Naive thymus-derived CD8-positive, alpha-beta T cell (primary cell): ENCODE results near the gene CRTAC1. TPM values are rescaled to one million over a fixed set of nuclear protein-coding genes. Genes with fewer than 3 reads are reported as not detected.

Source experiments
- ATAC-seq, 2 donors: fragments of 150-1000 bp; cut with Tn5 transposase in 1 of 2; sonication (Bioruptor Pico), chemical (Tn5 transposase) in 1 of 2; 1 replicate in 1 of 2; 2 replicates in 1 of 2; pipeline ENCODE4 v1.10.0; 2021; ENCODE audit warnings: mild to moderate bottlenecking in 2 of 2, moderate library complexity in 2 of 2
- POLR2A ChIA-PET: fragments of 350-600 bp; sonication (Branson Sonifier 250); formaldehyde crosslinking; loops from one replicate; lab custom pipeline; 2021; ENCODE audit warnings: antibody characterized with exemption; lab: Charles Lee
- DNase-seq, 10 donors: peaks; one replicate each; pipeline versions ENCODE4 v3.0.0 to v3.0.0-alpha.2; 2020 to 2022
- H3K27ac Mint-ChIP-seq, 10 donors: one replicate each; pipeline ENCODE4 v1.8.0; 2020 to 2022; ENCODE audit warnings: mild to moderate bottlenecking in 10 of 10, mixed read lengths in 10 of 10, moderate library complexity in 4 of 10, inconsistent platforms in 1 of 10
- H3K27me3 Mint-ChIP-seq, 5 donors: one replicate each; pipeline ENCODE4 v1.8.0; 2021 to 2022; ENCODE audit warnings: mixed read lengths in 5 of 5
- H3K36me3 Mint-ChIP-seq, 3 donors: one replicate each; pipeline ENCODE4 v1.8.0; 2020 to 2022; ENCODE audit warnings: mixed read lengths in 3 of 3, mild to moderate bottlenecking in 2 of 3, inconsistent platforms in 1 of 3
- H3K4me1 Mint-ChIP-seq, 4 donors: one replicate each; pipeline ENCODE4 v1.8.0; 2021 to 2022; ENCODE audit warnings: mixed read lengths in 4 of 4
- H3K4me3 Mint-ChIP-seq, 10 donors: one replicate each; pipeline ENCODE4 v1.8.0; 2020 to 2022; ENCODE audit warnings: mild to moderate bottlenecking in 10 of 10, mixed read lengths in 10 of 10, moderate library complexity in 6 of 10, inconsistent platforms in 1 of 10
- H3K9me3 Mint-ChIP-seq, 9 donors: one replicate each; pipeline ENCODE4 v1.8.0; 2020 to 2022; ENCODE audit warnings: mixed read lengths in 9 of 9, mild to moderate bottlenecking in 3 of 9, inconsistent platforms in 1 of 9, moderate library complexity in 1 of 9
- polyA plus RNA-seq, 3 donors: library from polyadenylated mRNA; unstranded; fragments of 300-500 nt; fragmentation: Illumina TruSeq; gene quantifications; one replicate each; pipeline ENCODE4 v1.2.3, GENCODE V29; 2021
- total RNA-seq, 8 experiments: library from RNA in 2 of 8; stranded (reverse) in 2 of 8; gene quantifications; one replicate each; pipeline ENCODE4 v1.2.3 and lab custom pipeline; 2021 to 2026

CRTAC1 gene
- total and polyA plus RNA-seq, 5 experiments from 2014 or later = not detected

- Mint-ChIP-seq H3K9me3 (no peaks in the 10 kb centered on the region), H3K36me3 (no peaks in the 10 kb centered on the region), H3K4me1 (no peaks in the 10 kb centered on the region), H3K27me3 (peaks cover 0 to 17% (median 8%) of the 10 kb centered on the region in 5 donors), H3K27ac (no peak overlapping the region), H3K4me3 (no peak overlapping the region)
- POLR2A ChIA-PET = no interaction called here
- no peak for ATAC-seq
- DNase-seq = no peak
Observed at GRCh38 chr10:97896756-97897358, 133.6 kb downstream of the CRTAC1 start.

- no peak overlapping the region for H3K4me3 Mint-ChIP-seq
- H3K36me3 Mint-ChIP-seq = no peaks in the 10 kb centered on the region
- POLR2A ChIA-PET = no interaction called here
Observed at GRCh38 chr10:97895915-97896314, 134.5 kb downstream of the CRTAC1 start.

GRCh38 chr10:97895084-97895483 lies 135.3 kb downstream of the CRTAC1 start:
- Mint-ChIP-seq H3K9me3 (no peaks in the 10 kb centered on the region), H3K4me3 (no peak overlapping the region), H3K27me3 (peaks cover 0 to 17% (median 5%) of the 10 kb centered on the region in 5 donors), H3K36me3 (no peaks in the 10 kb centered on the region), H3K4me1 (no peaks in the 10 kb centered on the region), H3K27ac (no peak overlapping the region)
- POLR2A ChIA-PET = no interaction called here
- ATAC-seq (no peak), DNase-seq (peak in 1 of 10 donors; percentile 52)

More at GRCh38 chr10:97895915-97896314, 134.5 kb downstream of the CRTAC1 start:
- no peaks in the 10 kb centered on the region for H3K9me3 Mint-ChIP-seq
- DNase-seq (no peak), ATAC-seq (no peak)
- peaks cover 0 to 17% (median 5%) of the 10 kb centered on the region in 5 donors for H3K27me3 Mint-ChIP-seq
- H3K27ac Mint-ChIP-seq = no peak overlapping the region
- H3K4me1 Mint-ChIP-seq = no peaks in the 10 kb centered on the region

- peaks cover 0 to 17% (median 5%) of the 10 kb centered on the region in 5 donors for H3K27me3 Mint-ChIP-seq
- no peaks in the 10 kb centered on the region for H3K4me1 Mint-ChIP-seq
- no peaks in the 10 kb centered on the region for H3K9me3 Mint-ChIP-seq
- no peak for DNase-seq
- no peaks in the 10 kb centered on the region for H3K36me3 Mint-ChIP-seq
- H3K4me3 Mint-ChIP-seq = no peak overlapping the region
- H3K27ac Mint-ChIP-seq = no peak overlapping the region
- POLR2A ChIA-PET = interaction anchor here (0.6 kb wide), 1 partner anchor 160 kb away, joined by 3 read pairs; no protein-coding TSS in a partner anchor
- no peak for ATAC-seq
Observed at GRCh38 chr10:97894092-97894491, 136.3 kb downstream of the CRTAC1 start.

- Mint-ChIP-seq H3K27ac (no peak overlapping the region), H3K9me3 (no peaks in the 10 kb centered on the region), H3K36me3 (no peaks in the 10 kb centered on the region), H3K27me3 (peaks cover 0 to 17% (median 5%) of the 10 kb centered on the region in 5 donors), H3K4me3 (no peak overlapping the region), H3K4me1 (peaks cover 0 to 10% (median 0%) of the 10 kb centered on the region in 4 donors)
- POLR2A ChIA-PET = no interaction called here
- DNase-seq (no peak), ATAC-seq (no peak)
Observed at GRCh38 chr10:97892939-97893338, 137.5 kb downstream of the CRTAC1 start.

- Mint-ChIP-seq H3K4me1 (peaks cover 0 to 11% (median 0%) of the 10 kb centered on the region in 4 donors), H3K4me3 (no peak overlapping the region), H3K36me3 (no peaks in the 10 kb centered on the region), H3K27me3 (peaks cover 0 to 17% (median 5%) of the 10 kb centered on the region in 5 donors), H3K9me3 (no peaks in the 10 kb centered on the region), H3K27ac (no peak overlapping the region)
- ATAC-seq (no peak), DNase-seq (no peak)
- POLR2A ChIA-PET = no interaction called here
Observed at GRCh38 chr10:97892506-97892905, 137.9 kb downstream of the CRTAC1 start.

- ATAC-seq = no peak
Observed at GRCh38 chr10:97891497-97892167, 138.8 kb downstream of the CRTAC1 start.

GRCh38 chr10:97889461-97890265 lies 140.8 kb downstream of the CRTAC1 start:
- H3K4me3 Mint-ChIP-seq = peak overlapping the region in 1 of 10 donors; percentile 31
- POLR2A ChIA-PET = interaction anchor here (0.6 kb wide), 1 partner anchor 59 kb away, joined by 3 read pairs; no protein-coding TSS in a partner anchor
- H3K9me3 Mint-ChIP-seq = no peaks in the 10 kb centered on the region
- no peak for ATAC-seq
- peak in 2 of 10 donors; percentile 30 to 75 for DNase-seq
- no peaks in the 10 kb centered on the region for H3K36me3 Mint-ChIP-seq
- peak overlapping the region in 1 of 10 donors; percentile 40 for H3K27ac Mint-ChIP-seq
- peaks cover 0 to 6% (median 3%) of the 10 kb centered on the region in 5 donors for H3K27me3 Mint-ChIP-seq
- peaks cover 0 to 11% (median 0%) of the 10 kb centered on the region in 4 donors for H3K4me1 Mint-ChIP-seq

More at GRCh38 chr10:97891497-97892167, 138.8 kb downstream of the CRTAC1 start:
- H3K27me3 Mint-ChIP-seq = peaks cover 0 to 17% (median 5%) of the 10 kb centered on the region in 5 donors
- POLR2A ChIA-PET = no interaction called here
- H3K4me3 Mint-ChIP-seq = peak overlapping the region in 1 of 10 donors; percentile 16
- peaks cover 0 to 11% (median 0%) of the 10 kb centered on the region in 4 donors for H3K4me1 Mint-ChIP-seq
- H3K9me3 Mint-ChIP-seq = no peaks in the 10 kb centered on the region
- DNase-seq = peak in 1 of 10 donors; percentile 52
- peak overlapping the region in 2 of 10 donors; percentile 1 to 52 for H3K27ac Mint-ChIP-seq
- H3K36me3 Mint-ChIP-seq = no peaks in the 10 kb centered on the region

- H3K9me3 Mint-ChIP-seq = no peaks in the 10 kb centered on the region
- H3K27ac Mint-ChIP-seq = no peak overlapping the region
- peak in 1 of 10 donors; percentile 38 for DNase-seq
- H3K4me1 Mint-ChIP-seq = peaks cover 0 to 11% (median 0%) of the 10 kb centered on the region in 4 donors
- peaks cover 0 to 6% (median 2%) of the 10 kb centered on the region in 5 donors for H3K27me3 Mint-ChIP-seq
- H3K36me3 Mint-ChIP-seq = no peaks in the 10 kb centered on the region
- POLR2A ChIA-PET = no interaction called here
- H3K4me3 Mint-ChIP-seq = peak overlapping the region in 1 of 10 donors; percentile 31
- no peak for ATAC-seq
Observed at GRCh38 chr10:97888641-97889262, 141.7 kb downstream of the CRTAC1 start.

GRCh38 chr10:97888134-97888533 lies 142.3 kb downstream of the CRTAC1 start:
- POLR2A ChIA-PET = no interaction called here
- Mint-ChIP-seq H3K4me3 (peak overlapping the region in 1 of 10 donors; percentile 0), H3K27me3 (peaks cover 0 to 6% (median 0%) of the 10 kb centered on the region in 5 donors), H3K9me3 (no peaks in the 10 kb centered on the region), H3K27ac (no peak overlapping the region), H3K4me1 (peaks cover 0 to 11% (median 0%) of the 10 kb centered on the region in 4 donors), H3K36me3 (no peaks in the 10 kb centered on the region)
- ATAC-seq = no peak
- DNase-seq = peak in 1 of 10 donors; percentile 22

- no peaks in the 10 kb centered on the region for H3K36me3 Mint-ChIP-seq
- POLR2A ChIA-PET = interaction anchor here (1.0 kb wide), 1 partner anchor 204 kb away, joined by 3 read pairs; no protein-coding TSS in a partner anchor
- ATAC-seq (no peak), DNase-seq (peak in 1 of 10 donors; percentile 22)
- H3K27ac Mint-ChIP-seq = no peak overlapping the region
- peaks cover 0 to 11% (median 1%) of the 10 kb centered on the region in 4 donors for H3K4me1 Mint-ChIP-seq
- H3K9me3 Mint-ChIP-seq = no peaks in the 10 kb centered on the region
- H3K4me3 Mint-ChIP-seq = no peak overlapping the region
- H3K27me3 Mint-ChIP-seq = peaks cover 0 to 6% (median 0%) of the 10 kb centered on the region in 5 donors
Observed at GRCh38 chr10:97887399-97887798, 143.0 kb downstream of the CRTAC1 start.

GRCh38 chr10:97886286-97886685 lies 144.1 kb downstream of the CRTAC1 start:
- Mint-ChIP-seq H3K4me3 (no peak overlapping the region), H3K36me3 (no peaks in the 10 kb centered on the region), H3K27me3 (peaks cover 0 to 7% (median 1%) of the 10 kb centered on the region in 5 donors), H3K4me1 (peaks cover 0 to 11% (median 1%) of the 10 kb centered on the region in 4 donors), H3K9me3 (no peaks in the 10 kb centered on the region), H3K27ac (no peak overlapping the region)
- DNase-seq (peak in 1 of 10 donors; percentile 31), ATAC-seq (no peak)
- POLR2A ChIA-PET = interaction anchor here (1.0 kb wide), 1 partner anchor 203 kb away, joined by 3 read pairs; no protein-coding TSS in a partner anchor
